T47D (cell line): ENCODE results near the gene AOPEP.
A peak's percentile ranks its signal among the peaks of the same experiment; 100 is the strongest.

Experiments
- DNase-seq, 2 experiments: peaks; one replicate each; pipeline versions ENCODE4 v3.0.0 to v3.0.0-alpha.2; 2011 to 2012; ENCODE audit warnings: low read depth in 1 of 2, low spot score in 1 of 2
- JUND ChIP-seq: IDR thresholded peaks from 2 replicates; pipeline ENCODE4 v1.6.1; 2012; ENCODE audit warnings: low read depth
- in situ Hi-C: cut with HindIII; loops from 2 replicates; pipeline ENCODE4 v1.10.0; 2016; ENCODE audit warnings: low sequenced_read_pairs, low pct_unique_long_range_greater_than_20kb

AOPEP gene

GRCh38 chr9:95021166-95021886, 294.8 kb downstream of the AOPEP start:
- in situ Hi-C loops, result no loop called here
- no peak for TF ChIP-seq JUND
- DNase-seq, result no peak

GRCh38 chr9:95022657-95023056, 296.2 kb downstream of the AOPEP start:
- DNase-seq, result no peak
- in situ Hi-C loops, result no loop called here
- no peak for TF ChIP-seq JUND

GRCh38 chr9:95023217-95024003, 296.9 kb downstream of the AOPEP start:
- no peak for DNase-seq
- in situ Hi-C loops, result no loop called here
- no peak for TF ChIP-seq JUND

DNA sequence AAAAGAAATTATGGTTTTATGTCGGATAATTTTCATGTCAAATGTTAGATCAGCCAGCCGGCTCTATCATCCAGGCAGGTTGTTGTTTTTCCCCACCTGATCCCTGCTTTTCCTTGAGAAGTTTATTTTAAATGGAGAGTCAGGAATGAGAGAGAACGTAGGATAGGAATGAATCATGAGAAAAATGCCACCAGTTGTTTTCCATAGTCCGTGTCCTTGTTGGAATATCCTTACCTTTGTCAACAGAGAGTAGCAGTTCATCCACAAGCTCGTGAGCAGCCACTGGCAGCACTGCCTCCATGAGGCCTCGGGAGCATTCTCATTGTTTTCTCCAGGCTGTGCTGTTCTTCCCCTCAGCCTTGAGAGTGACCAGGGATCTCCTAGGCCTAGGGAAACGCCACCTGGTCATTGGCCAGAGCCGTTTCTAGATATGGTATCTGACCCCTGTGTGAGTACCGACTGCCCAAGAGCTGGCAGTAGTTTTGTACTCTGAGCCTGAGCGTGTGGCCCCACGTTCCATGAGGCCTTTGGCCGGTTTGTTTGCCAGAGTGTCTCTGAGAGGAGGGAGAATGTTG, 297.7 kb downstream of the AOPEP start:
- DNase-seq, result peak in 1 of 2 experiments; percentile 55
- TF ChIP-seq JUND, result no peak
- in situ Hi-C loops, result no loop called here

- no peak for TF ChIP-seq JUND
- DNase-seq, result peak in 1 of 2 experiments; percentile 67
- in situ Hi-C loops, result no loop called here
Measured at GRCh38 chr9:95025213-95026147, 299.0 kb downstream of the AOPEP start.

- TF ChIP-seq JUND, result no peak
- DNase-seq, result no peak
- in situ Hi-C loops, result no loop called here
Measured at GRCh38 chr9:95026148-95026524, 299.6 kb downstream of the AOPEP start.

DNA sequence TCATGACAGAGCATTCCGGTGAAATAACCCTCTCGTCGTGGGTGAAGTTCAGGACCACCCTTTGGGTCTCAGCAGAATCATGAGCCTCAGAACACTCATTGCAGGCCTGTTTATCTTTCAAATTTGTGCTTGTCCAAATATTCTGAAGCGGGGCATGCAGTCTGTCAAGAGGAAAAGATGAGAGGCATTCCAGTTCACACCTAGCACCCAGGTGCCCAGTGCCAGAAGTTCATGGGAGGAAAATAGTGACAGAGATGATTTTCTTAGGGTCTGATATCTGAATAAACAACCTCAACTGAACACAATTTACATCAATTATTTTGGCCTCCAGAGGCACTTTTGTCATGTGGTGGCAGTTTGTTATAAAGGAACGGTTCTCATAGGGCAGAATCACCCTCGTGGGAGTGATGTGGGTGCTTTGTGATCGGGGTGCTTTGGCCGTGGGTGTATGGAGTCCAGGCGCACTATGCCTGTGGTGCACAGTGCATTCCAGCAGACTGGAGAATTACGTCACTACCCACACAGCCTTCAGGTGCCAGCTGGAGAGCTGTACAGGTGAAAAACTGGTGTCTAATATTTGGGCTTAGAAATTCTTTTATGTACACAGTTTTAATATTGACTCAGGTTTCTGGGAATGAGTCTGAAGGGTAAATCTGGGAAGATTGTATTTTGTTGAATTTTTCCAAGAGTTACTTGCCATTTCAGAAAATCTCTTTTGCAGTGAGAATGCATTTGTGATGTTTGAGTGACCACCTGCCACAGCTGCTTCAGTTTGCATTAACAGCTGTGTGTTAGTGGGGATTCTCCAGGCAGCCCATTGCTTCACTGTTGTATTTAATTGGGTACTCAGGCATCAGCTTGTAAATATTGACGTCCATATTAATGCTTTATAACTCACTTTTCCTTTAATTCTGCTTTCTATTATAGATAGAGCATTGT, 301.7 kb downstream of the AOPEP start:
- in situ Hi-C loops, result no loop called here
- no peak for TF ChIP-seq JUND
- peak in 1 of 2 experiments; percentile 66 for DNase-seq

DNA sequence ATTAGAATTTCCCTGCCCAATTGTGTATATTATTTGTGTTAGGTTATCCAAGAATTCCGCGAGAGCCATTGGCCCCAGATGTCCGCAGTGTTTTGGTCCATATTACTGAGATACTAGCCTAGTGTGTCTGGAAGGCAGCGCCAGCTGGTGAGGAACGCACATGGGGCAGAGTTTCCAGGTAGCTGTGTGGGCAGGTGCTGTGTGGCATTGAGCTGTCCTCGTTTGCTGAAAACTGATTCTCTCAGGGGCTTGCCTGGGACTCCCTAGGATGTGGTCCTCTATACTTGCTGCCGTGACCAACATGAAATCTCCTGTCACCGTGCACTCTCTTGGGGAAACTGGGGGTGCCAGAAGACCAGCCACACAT, 302.3 kb downstream of the AOPEP start:
- in situ Hi-C loops, result no loop called here
- no peak for DNase-seq
- TF ChIP-seq JUND, result no peak

DNA sequence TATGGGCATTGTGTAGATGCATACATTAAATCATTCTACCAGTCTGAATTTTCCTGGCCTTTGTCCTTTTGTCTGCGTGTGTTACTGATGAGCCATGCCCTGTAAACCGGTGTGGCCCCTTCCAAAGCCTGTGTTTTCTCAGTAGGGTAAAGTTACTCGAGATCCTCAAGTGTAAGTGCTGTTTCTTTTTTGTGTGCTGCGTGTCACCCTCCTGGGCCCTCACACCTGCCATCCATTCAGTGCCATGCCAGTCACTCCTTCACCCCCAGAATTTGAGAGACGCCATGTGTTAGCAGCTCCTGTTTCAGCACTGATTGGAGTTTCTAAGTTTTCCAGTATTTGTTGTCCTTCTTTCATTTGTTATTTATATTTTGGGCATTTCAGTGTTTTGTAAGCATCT, 302.8 kb downstream of the AOPEP start:
- TF ChIP-seq JUND, result no peak
- in situ Hi-C loops, result no loop called here
- no peak for DNase-seq

GRCh38 chr9:95029720-95030119, 303.2 kb downstream of the AOPEP start:
- DNase-seq, result no peak
- in situ Hi-C loops, result no loop called here
- TF ChIP-seq JUND, result no peak

- no peak for TF ChIP-seq JUND
- in situ Hi-C loops, result no loop called here
Measured at GRCh38 chr9:95030344-95030743, 303.8 kb downstream of the AOPEP start.

More at GRCh38 chr9:95030344-95030743, 303.8 kb downstream of the AOPEP start:
- DNase-seq, result no peak
